GM12801 (cell line): ENCODE data around the gene LRMDA.

Source experiments
- TF ChIP-seq, protein P1 (sequence below): IDR thresholded peaks from one replicate; pipeline ENCODE4 v1.5.1; 2011; ENCODE audit warnings: control low read depth; ENCODE audit not compliant: insufficient read length; ENCODE audit errors: extremely low read depth

The LRMDA gene

DNA sequence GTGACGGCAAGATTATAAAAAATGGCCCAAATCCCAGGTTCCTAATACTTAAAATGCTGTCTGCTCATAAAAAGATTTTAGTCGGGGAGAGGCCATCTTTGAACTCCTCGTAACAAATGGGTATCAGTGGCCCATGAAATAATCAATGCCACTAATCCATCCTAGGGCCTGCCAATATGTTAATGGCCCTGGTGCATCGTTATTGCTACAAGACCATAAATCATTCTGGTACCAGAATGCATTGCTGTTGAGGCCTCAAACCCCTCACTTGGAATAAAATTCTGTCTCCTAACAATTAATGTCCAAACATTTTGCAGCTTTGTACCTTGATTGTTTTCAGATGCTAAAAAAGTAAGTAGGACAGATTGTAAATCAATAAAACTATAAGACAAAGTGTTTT lies 290.6 kb downstream of the LRMDA start:
- TF ChIP-seq, protein P1, sequence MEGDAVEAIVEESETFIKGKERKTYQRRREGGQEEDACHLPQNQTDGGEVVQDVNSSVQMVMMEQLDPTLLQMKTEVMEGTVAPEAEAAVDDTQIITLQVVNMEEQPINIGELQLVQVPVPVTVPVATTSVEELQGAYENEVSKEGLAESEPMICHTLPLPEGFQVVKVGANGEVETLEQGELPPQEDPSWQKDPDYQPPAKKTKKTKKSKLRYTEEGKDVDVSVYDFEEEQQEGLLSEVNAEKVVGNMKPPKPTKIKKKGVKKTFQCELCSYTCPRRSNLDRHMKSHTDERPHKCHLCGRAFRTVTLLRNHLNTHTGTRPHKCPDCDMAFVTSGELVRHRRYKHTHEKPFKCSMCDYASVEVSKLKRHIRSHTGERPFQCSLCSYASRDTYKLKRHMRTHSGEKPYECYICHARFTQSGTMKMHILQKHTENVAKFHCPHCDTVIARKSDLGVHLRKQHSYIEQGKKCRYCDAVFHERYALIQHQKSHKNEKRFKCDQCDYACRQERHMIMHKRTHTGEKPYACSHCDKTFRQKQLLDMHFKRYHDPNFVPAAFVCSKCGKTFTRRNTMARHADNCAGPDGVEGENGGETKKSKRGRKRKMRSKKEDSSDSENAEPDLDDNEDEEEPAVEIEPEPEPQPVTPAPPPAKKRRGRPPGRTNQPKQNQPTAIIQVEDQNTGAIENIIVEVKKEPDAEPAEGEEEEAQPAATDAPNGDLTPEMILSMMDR: no peak

DNA sequence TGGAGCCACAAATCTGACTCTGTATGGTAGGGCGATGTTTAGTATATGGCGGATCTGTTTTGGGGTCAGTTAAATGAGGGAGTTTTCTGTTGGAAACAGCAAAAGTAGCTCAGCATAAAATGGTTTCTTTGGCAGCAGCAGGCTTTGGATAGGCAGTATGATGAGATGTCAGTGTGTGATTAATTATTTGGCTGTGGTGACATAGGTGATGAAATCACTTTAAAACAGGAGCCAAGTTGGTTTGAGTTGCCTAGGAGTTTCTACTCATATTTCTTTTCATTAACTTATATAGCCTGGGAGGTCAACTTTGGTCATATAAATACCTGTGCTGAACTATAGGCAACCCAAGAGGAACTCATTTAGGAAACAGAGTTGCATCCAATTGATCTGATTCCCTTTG lies 291.2 kb downstream of the LRMDA start:
- TF ChIP-seq, protein P1: no peak

GRCh38 chr10:75723319-75723980 lies 292.0 kb downstream of the LRMDA start:
- TF ChIP-seq, protein P1: no peak

GRCh38 chr10:75724047-75724446 lies 292.6 kb downstream of the LRMDA start:
- TF ChIP-seq, protein P1: no peak

DNA sequence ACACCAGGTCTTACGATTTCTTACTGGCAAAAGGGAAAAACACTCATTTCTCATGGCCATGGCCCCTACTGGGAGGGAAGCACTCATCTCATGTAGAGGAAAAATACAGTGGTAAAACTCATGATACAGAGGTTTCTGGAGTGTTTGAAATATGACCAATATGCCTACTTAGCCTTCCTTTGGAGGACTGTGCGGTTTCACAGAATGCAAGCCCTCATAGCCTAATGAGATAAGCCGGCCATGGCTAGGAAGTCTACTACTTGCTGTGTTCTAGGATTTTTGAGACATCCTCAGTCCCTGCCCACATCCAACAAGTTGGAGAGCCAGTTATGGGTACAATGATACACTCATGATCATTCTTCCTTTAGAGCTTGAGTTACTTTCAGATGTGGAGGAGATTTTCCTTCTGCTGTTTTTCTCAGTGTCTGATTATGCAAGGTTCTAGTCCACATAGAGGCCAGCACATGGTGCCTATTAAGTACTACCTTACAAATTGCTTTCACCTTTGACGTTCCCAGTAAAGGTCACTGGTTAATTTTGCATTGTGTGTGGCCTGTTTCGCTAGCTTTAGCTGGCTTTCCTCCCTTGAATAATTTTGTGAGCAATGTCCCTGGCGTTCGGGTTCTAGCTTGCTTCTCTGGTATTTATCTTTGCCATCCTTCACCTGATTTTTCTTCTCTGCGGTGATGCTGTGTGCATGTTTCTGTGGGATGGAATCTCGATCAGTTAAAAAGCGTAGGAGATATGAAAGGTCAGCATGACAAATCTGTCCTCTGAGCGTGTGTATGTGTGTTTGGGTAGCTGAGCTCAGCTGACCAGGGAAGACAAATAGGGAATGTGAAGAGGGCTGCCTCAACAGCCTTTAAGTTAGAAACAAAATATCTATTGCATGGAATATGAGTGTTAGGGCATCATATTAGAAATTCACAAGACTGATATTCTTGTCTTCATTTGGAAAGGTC lies 295.4 kb downstream of the LRMDA start:
- TF ChIP-seq, protein P1: no peak

DNA sequence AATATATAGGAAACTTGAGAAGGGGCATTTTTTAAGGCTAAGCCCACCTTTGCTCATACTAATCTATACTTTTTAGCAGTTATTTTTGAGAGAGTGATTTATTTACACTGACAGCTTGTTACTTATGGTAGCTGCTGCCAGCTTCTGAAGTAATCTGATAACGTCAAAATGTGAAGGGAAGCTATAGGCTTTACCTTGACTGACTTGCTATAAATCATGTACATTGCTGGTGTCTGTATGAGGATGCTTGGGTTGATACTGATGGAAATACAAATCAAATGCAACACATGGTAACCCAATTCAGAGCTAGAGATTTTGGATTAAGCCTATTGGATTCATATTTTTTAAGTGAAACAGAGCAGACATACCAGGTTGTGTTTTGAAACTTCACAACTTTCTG lies 299.4 kb downstream of the LRMDA start:
- TF ChIP-seq, protein P1: no peak

- TF ChIP-seq, protein P1: no peak
Observed at GRCh38 chr10:75733135-75733890, 301.9 kb downstream of the LRMDA start.
